K562 (cell line): ENCODE data around the gene CARS2. TPM values are rescaled to one million over a fixed set of nuclear protein-coding genes. Genes with fewer than 3 reads are reported as not detected.

Experiments used
- AFF4 ChIP-seq: sonication (generic); formaldehyde crosslinking; IDR thresholded peaks from 2 replicates; pipeline ENCODE4 v1.8.0; 2023; ENCODE audit warnings: mild to moderate bottlenecking, missing genetic modification reagents
- ARHGAP35 ChIP-seq: fragments of 450-650 bp; IDR thresholded peaks from 2 replicates; pipeline ENCODE4 v1.6.1; 2018; ENCODE audit not compliant: partially characterized antibody
- ARID1B ChIP-seq: fragments of 450-650 bp; IDR thresholded peaks from 2 replicates; pipeline ENCODE4 v1.6.1; 2016; ENCODE audit warnings: antibody characterized with exemption, mild to moderate bottlenecking, inconsistent platforms
- ASH1L ChIP-seq: fragments of 450-650 bp; IDR thresholded peaks from 2 replicates; pipeline ENCODE4 v1.6.1; 2018; ENCODE audit warnings: borderline replicate concordance, mild to moderate bottlenecking, low read depth; ENCODE audit not compliant: partially characterized antibody
- CBFA2T3 ChIP-seq: fragments of 450-650 bp; IDR thresholded peaks from 2 replicates; pipeline ENCODE4 v1.6.1; 2017
- DPF2 ChIP-seq: fragments of 450-650 bp; IDR thresholded peaks from 2 replicates; pipeline ENCODE4 v1.6.1; 2016
- FOSL1 ChIP-seq: fragments of 200-800 bp; sonication (Bioruptor generic); conservative IDR thresholded peaks from 2 replicates; pipeline ENCODE4 v1.6.1; 2016; ENCODE audit warnings: missing genetic modification characterization, missing compliant biosample characterization
- HMBOX1 ChIP-seq: sonication (generic); IDR thresholded peaks from 2 replicates; pipeline ENCODE4 v1.6.1; 2016
- KDM1A ChIP-seq, 2 experiments: fragments of 450-650 bp; IDR thresholded peaks; 2 replicates each; pipeline ENCODE4 v1.6.1; 2016; ENCODE audit warnings: mild to moderate bottlenecking in 2 of 2
- MLLT1 ChIP-seq, 2 experiments: fragments of 450-650 bp; IDR thresholded peaks; 2 replicates each; pipeline ENCODE4 v1.6.1; 2016
- PCBP2 ChIP-seq: fragments of 200-400 bp; formaldehyde crosslinking; IDR thresholded peaks from 2 replicates; pipeline ENCODE4 v1.6.1; 2018; ENCODE audit warnings: low read length, low read depth, mild to moderate bottlenecking, moderate library complexity; ENCODE audit not compliant: poor library complexity, severe bottlenecking
- RCOR1 ChIP-seq, 2 experiments: IDR thresholded peaks; 2 replicates each; pipeline ENCODE4 v1.6.1; 2012; ENCODE audit warnings: low read depth in 2 of 2, low read length in 2 of 2, borderline replicate concordance in 1 of 2, improper control_type of control experiment in 1 of 2
- ZFPM2 ChIP-seq: fragments of 250-450 bp; sonication (Bioruptor Pico); IDR thresholded peaks from 2 replicates; pipeline ENCODE4 v1.5.1; 2022; ENCODE audit warnings: mild to moderate bottlenecking
- ZNF408 ChIP-seq: fragments of 250-450 bp; sonication (Bioruptor Pico); IDR thresholded peaks from 2 replicates; pipeline ENCODE4 v1.4.0; 2020; ENCODE audit warnings: low read depth, mild to moderate bottlenecking, moderate library complexity
- polyA plus RNA-seq, 8 experiments: library from polyadenylated mRNA; depleted of rRNA in 4 of 8; stranded (reverse) in 5 of 8; unstranded in 3 of 8; fragments of >200 nt; fragmentation: Nextera tagmentation in 2 of 8; fragmentation: Illumina TruSeq in 1 of 8; extraction: Ambion mirVana in 2 of 8; extraction: Trizol in 1 of 8; gene quantifications; 2 replicates each; pipeline versions ENCODE4 v1.2.1 to v1.2.3, GENCODE V29; 2011 to 2014; ENCODE audit warnings: inconsistent platforms in 1 of 8, missing spikeins in 1 of 8
- total RNA-seq, 7 experiments: library from RNA; depleted of rRNA in 6 of 7; stranded (reverse); fragments of >200 nt in 6 of 7; fragmentation: Illumina TruSeq in 2 of 7; extraction: Trizol in 2 of 7; gene quantifications; 2 replicates each; pipeline versions ENCODE4 v1.2.1 to v1.2.3, GENCODE V29; 2011 to 2021; ENCODE audit warnings: low replicate concordance in 1 of 7
- TF ChIP-seq, protein P1 (sequence below): fragments of 450-650 bp; IDR thresholded peaks from 2 replicates; pipeline ENCODE4 v1.6.1; 2016; ENCODE audit warnings: missing biosample characterization, missing genetic modification characterization
- TF ChIP-seq, protein P2 (sequence below): sonication (generic); formaldehyde crosslinking; IDR thresholded peaks from 2 replicates; pipeline ENCODE4 v1.8.0; 2022; ENCODE audit warnings: missing genetic modification reagents, mild to moderate bottlenecking, moderate library complexity, borderline replicate concordance

Gene CARS2
- total and polyA plus RNA-seq, 9 of the 15 experiments (the other 6 are each of a cell fraction or from before 2014, with no cell fraction given): 1.7 to 37.4 (median 30.5) TPM

- TF ChIP-seq ASH1L (no peak), HMBOX1 (peak; percentile 58; the same call in 1 of the 2 replicates), DPF2 (0 out of 2 replicates have a peak, but pooled peaks have one; percentile 40), ARHGAP35 (no peak), MLLT1 (IDR thresholded peaks at IDR 0.05) (no peak), CBFA2T3 (peak; percentile 43), ZFPM2 (CRISPR knock-in tag) (no peak), ZNF408 (CRISPR knock-in tag) (no peak), RCOR1 (IDR thresholded peaks at IDR 0.05; ENCODE audit: borderline replicate concordance in 1 of 2, low read depth in 2 of 2, low read length in 2 of 2) (peak in 1 of 2 experiments; percentile 44; a peak in 1 of 4 replicates), KDM1A (IDR thresholded peaks at IDR 0.05) (peak; percentile 27 to 30; a peak in 1 of 4 replicates), PCBP2 (no peak), AFF4 (CRISPR knock-in tag) (no peak), ARID1B (peak; percentile 44; the same call in 1 of the 2 replicates), FOSL1 (peak; percentile 33; the same call in 1 of the 2 replicates)
- TF ChIP-seq, protein P1, sequence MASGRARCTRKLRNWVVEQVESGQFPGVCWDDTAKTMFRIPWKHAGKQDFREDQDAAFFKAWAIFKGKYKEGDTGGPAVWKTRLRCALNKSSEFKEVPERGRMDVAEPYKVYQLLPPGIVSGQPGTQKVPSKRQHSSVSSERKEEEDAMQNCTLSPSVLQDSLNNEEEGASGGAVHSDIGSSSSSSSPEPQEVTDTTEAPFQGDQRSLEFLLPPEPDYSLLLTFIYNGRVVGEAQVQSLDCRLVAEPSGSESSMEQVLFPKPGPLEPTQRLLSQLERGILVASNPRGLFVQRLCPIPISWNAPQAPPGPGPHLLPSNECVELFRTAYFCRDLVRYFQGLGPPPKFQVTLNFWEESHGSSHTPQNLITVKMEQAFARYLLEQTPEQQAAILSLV (tag): no peak
- TF ChIP-seq, protein P2, sequence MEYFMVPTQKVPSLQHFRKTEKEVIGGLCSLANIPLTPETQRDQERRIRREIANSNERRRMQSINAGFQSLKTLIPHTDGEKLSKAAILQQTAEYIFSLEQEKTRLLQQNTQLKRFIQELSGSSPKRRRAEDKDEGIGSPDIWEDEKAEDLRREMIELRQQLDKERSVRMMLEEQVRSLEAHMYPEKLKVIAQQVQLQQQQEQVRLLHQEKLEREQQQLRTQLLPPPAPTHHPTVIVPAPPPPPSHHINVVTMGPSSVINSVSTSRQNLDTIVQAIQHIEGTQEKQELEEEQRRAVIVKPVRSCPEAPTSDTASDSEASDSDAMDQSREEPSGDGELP (CRISPR knock-in tag): no peak; the same call in 1 of the 2 replicates
Measured at GRCh38 chr13:110617321-110618072, 88.4 kb downstream of the CARS2 start (continued).
